Measurements from ENCODE around the gene TUBA1C. TPM values are rescaled to one million over a fixed set of nuclear protein-coding genes. Genes with fewer than 3 reads are reported as not detected.

Gene TUBA1C
- total RNA-seq, 2 experiments from 2014 or later, result 23.4 to 28.9 TPM

- no peaks in the 10 kb centered on the region for H3K9me3 ChIP-seq (ENCODE audit: control insufficient read depth in 1 of 2, insufficient read depth in 1 of 2, low read length in 2 of 2)
- TF ChIP-seq, protein P1, sequence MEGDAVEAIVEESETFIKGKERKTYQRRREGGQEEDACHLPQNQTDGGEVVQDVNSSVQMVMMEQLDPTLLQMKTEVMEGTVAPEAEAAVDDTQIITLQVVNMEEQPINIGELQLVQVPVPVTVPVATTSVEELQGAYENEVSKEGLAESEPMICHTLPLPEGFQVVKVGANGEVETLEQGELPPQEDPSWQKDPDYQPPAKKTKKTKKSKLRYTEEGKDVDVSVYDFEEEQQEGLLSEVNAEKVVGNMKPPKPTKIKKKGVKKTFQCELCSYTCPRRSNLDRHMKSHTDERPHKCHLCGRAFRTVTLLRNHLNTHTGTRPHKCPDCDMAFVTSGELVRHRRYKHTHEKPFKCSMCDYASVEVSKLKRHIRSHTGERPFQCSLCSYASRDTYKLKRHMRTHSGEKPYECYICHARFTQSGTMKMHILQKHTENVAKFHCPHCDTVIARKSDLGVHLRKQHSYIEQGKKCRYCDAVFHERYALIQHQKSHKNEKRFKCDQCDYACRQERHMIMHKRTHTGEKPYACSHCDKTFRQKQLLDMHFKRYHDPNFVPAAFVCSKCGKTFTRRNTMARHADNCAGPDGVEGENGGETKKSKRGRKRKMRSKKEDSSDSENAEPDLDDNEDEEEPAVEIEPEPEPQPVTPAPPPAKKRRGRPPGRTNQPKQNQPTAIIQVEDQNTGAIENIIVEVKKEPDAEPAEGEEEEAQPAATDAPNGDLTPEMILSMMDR (IDR thresholded peaks at IDR 0.05), result no peak
- H3K27me3 Mint-ChIP-seq, result no peaks in the 10 kb centered on the region
- POLR2A ChIA-PET, result no interaction called here
- no peak for ATAC-seq (ENCODE audit: poor library complexity)
- no peak overlapping the region for H3K27ac Mint-ChIP-seq
- H3K36me3 ChIP-seq (ENCODE audit: insufficient read depth, low read length), result no peaks in the 10 kb centered on the region
- H3K4me3 Mint-ChIP-seq, result no peak overlapping the region
- no peaks in the 10 kb centered on the region for H3K9me3 Mint-ChIP-seq
- H3K4me1 Mint-ChIP-seq (ENCODE audit: low read depth), result peaks cover 6% of the 10 kb centered on the region
- no peaks in the 10 kb centered on the region for H3K27me3 ChIP-seq (ENCODE audit: control insufficient read depth in 1 of 2, insufficient read depth in 2 of 2, low read length in 2 of 2)
- no peak overlapping the region for H3K4me3 ChIP-seq (ENCODE audit: low read length)
- peaks cover 1% of the 10 kb centered on the region for H3K36me3 Mint-ChIP-seq (ENCODE audit: low read depth)
- H3K27ac ChIP-seq (ENCODE audit: low read depth in 1 of 2, low read length in 2 of 2), result no peak overlapping the region
- H3K4me1 ChIP-seq (ENCODE audit: insufficient read depth, low read length), result peaks cover 10% of the 10 kb centered on the region
- intact Hi-C loops (cut with DNase I, micrococcal nuclease), result no loop called here
- no peak for DNase-seq
- CTCF ChIA-PET, result no interaction called here
These were observed 4.7 kb upstream of the TUBA1C start for GRCh38 chr12:49260166-49260565.

- Mint-ChIP-seq H3K4me3 (no peak overlapping the region), H3K27ac (no peak overlapping the region), H3K9me3 (no peaks in the 10 kb centered on the region), H3K4me1 (ENCODE audit: low read depth) (peaks cover 11% of the 10 kb centered on the region), H3K36me3 (ENCODE audit: low read depth) (peaks cover 6% of the 10 kb centered on the region), H3K27me3 (no peaks in the 10 kb centered on the region)
- TF ChIP-seq, protein P1 (IDR thresholded peaks at IDR 0.05), result no peak
- Histone ChIP-seq H3K4me3 (ENCODE audit: low read length) (no peak overlapping the region), H3K36me3 (ENCODE audit: insufficient read depth, low read length) (no peaks in the 10 kb centered on the region), H3K9me3 (ENCODE audit: control insufficient read depth in 1 of 2, insufficient read depth in 1 of 2, low read length in 2 of 2) (no peaks in the 10 kb centered on the region), H3K27ac (ENCODE audit: low read depth in 1 of 2, low read length in 2 of 2) (no peak overlapping the region), H3K4me1 (ENCODE audit: insufficient read depth, low read length) (peaks cover 16% of the 10 kb centered on the region), H3K27me3 (ENCODE audit: control insufficient read depth in 1 of 2, insufficient read depth in 2 of 2, low read length in 2 of 2) (no peaks in the 10 kb centered on the region)
- intact Hi-C loops (cut with DNase I, micrococcal nuclease), result no loop called here
- CTCF ChIA-PET, result no interaction called here
- ATAC-seq (ENCODE audit: poor library complexity) (no peak), DNase-seq (no peak)
- POLR2A ChIA-PET, result no interaction called here
These were observed 4.1 kb upstream of the TUBA1C start for GRCh38 chr12:49260571-49261363.

DNA sequence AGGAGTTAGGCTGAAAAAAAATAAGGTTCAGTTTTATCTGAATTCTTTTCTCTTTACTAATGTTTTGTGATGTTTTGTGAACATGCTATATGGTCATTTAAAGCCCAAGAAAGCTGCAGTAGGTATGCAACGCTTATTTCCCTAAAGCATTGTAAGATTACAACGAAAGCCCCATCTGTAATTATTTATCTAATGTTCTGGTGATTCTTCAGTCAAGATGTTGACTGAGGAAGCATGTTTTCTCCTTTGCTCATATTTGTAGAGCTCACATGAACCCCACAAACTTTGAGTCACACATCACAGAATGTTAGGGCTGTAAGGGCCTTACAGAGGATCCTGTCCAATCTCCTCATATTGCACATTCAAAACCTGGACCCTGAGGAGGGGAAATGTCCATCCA, 3.2 kb upstream of the TUBA1C start:
- peaks cover 26% of the 10 kb centered on the region for H3K4me1 ChIP-seq (ENCODE audit: insufficient read depth, low read length)
- TF ChIP-seq, protein P1 (IDR thresholded peaks at IDR 0.05), result no peak
- ChIA-PET CTCF (no interaction called here), POLR2A (no interaction called here)
- Mint-ChIP-seq H3K27ac (no peak overlapping the region), H3K9me3 (no peaks in the 10 kb centered on the region), H3K4me1 (ENCODE audit: low read depth) (peaks cover 11% of the 10 kb centered on the region), H3K4me3 (no peak overlapping the region), H3K27me3 (no peaks in the 10 kb centered on the region), H3K36me3 (ENCODE audit: low read depth) (peaks cover 6% of the 10 kb centered on the region)
- no peak overlapping the region for H3K27ac ChIP-seq (ENCODE audit: low read depth in 1 of 2, low read length in 2 of 2)
- intact Hi-C loops (cut with DNase I, micrococcal nuclease), result loop anchor here in 1 of 2 experiments (2.0 kb wide), 1 partner anchor 27 kb away; no protein-coding TSS in a partner anchor
- no peaks in the 10 kb centered on the region for H3K27me3 ChIP-seq (ENCODE audit: control insufficient read depth in 1 of 2, insufficient read depth in 2 of 2, low read length in 2 of 2)
- DNase-seq (no peak), ATAC-seq (ENCODE audit: poor library complexity) (no peak)
- no peak overlapping the region for H3K4me3 ChIP-seq (ENCODE audit: low read length)
- no peaks in the 10 kb centered on the region for H3K36me3 ChIP-seq (ENCODE audit: insufficient read depth, low read length)
- H3K9me3 ChIP-seq (ENCODE audit: control insufficient read depth in 1 of 2, insufficient read depth in 1 of 2, low read length in 2 of 2), result no peaks in the 10 kb centered on the region
